HepG2 (cell line): Measurements from ENCODE around the gene SPATA25. TPM values are rescaled to one million over a fixed set of nuclear protein-coding genes. Genes with fewer than 3 reads are reported as not detected.

Source experiments
- ATRX ChIP-seq: sonication (generic); formaldehyde crosslinking; IDR thresholded peaks from 2 replicates; pipeline ENCODE4 v1.4.0; 2020; ENCODE audit warnings: missing genetic modification reagents, borderline replicate concordance
- FOXO4 ChIP-seq: sonication (generic); formaldehyde crosslinking; conservative IDR thresholded peaks from 2 replicates; pipeline ENCODE4 v1.8.1; 2023; ENCODE audit warnings: missing genetic modification reagents
- JDP2 ChIP-seq: sonication (generic); formaldehyde crosslinking; IDR thresholded peaks from 2 replicates; pipeline ENCODE4 v1.8.1; 2022; ENCODE audit warnings: missing genetic modification reagents, borderline replicate concordance
- MAFG ChIP-seq: sonication (generic); formaldehyde crosslinking; IDR thresholded peaks from 2 replicates; pipeline ENCODE4 v1.5.1; 2020; ENCODE audit warnings: mild to moderate bottlenecking, missing genetic modification reagents
- MED1 ChIP-seq: sonication (generic); formaldehyde crosslinking; IDR thresholded peaks from 2 replicates; pipeline ENCODE4 v1.4.0; 2020; ENCODE audit warnings: missing genetic modification reagents
- MED13 ChIP-seq: sonication (generic); formaldehyde crosslinking; IDR thresholded peaks from 2 replicates; pipeline ENCODE4 v1.5.0; 2020; ENCODE audit warnings: missing genetic modification reagents
- PLSCR1 ChIP-seq: sonication (generic); formaldehyde crosslinking; IDR thresholded peaks from 2 replicates; pipeline ENCODE4 v1.5.0; 2020; ENCODE audit warnings: missing genetic modification reagents, mild to moderate bottlenecking, borderline replicate concordance
- PTBP1 ChIP-seq: fragments of 200-400 bp; formaldehyde crosslinking; IDR thresholded peaks from 2 replicates; pipeline ENCODE4 v1.6.1; 2018; ENCODE audit warnings: low read length, low read depth; ENCODE audit not compliant: poor library complexity, severe bottlenecking
- REL ChIP-seq: sonication (generic); formaldehyde crosslinking; conservative IDR thresholded peaks from 2 replicates; pipeline ENCODE4 v1.8.0; 2022; ENCODE audit warnings: mild to moderate bottlenecking, missing genetic modification reagents, moderate library complexity
- RFXANK ChIP-seq: IDR thresholded peaks from 2 replicates; pipeline ENCODE4 v1.6.1; 2016
- SKI ChIP-seq: fragments of 450-650 bp; IDR thresholded peaks from one replicate; pipeline ENCODE4 v1.6.1; 2018; ENCODE audit warnings: mild to moderate bottlenecking; ENCODE audit not compliant: partially characterized antibody
- SKIL ChIP-seq: sonication (generic); formaldehyde crosslinking; IDR thresholded peaks from 2 replicates; pipeline ENCODE4 v1.8.0; 2022; ENCODE audit warnings: missing genetic modification reagents, mild to moderate bottlenecking, moderate library complexity, borderline replicate concordance
- SMAD3 ChIP-seq: sonication (generic); formaldehyde crosslinking; IDR thresholded peaks from 2 replicates; pipeline ENCODE4 v1.4.0; 2020; ENCODE audit warnings: missing genetic modification reagents
- SNAI1 ChIP-seq: sonication (generic); formaldehyde crosslinking; IDR thresholded peaks from 2 replicates; pipeline ENCODE4 v1.5.0; 2020; ENCODE audit warnings: mild to moderate bottlenecking, missing genetic modification reagents, borderline replicate concordance
- THAP11 ChIP-seq: IDR thresholded peaks from 2 replicates; pipeline ENCODE4 v1.6.1; 2016; ENCODE audit warnings: missing biosample characterization, missing genetic modification reagents
- THAP8 ChIP-seq: sonication (generic); formaldehyde crosslinking; IDR thresholded peaks from 2 replicates; pipeline ENCODE4 v1.5.1; 2020; ENCODE audit warnings: missing genetic modification reagents, mild to moderate bottlenecking, borderline replicate concordance
- ZNF180 ChIP-seq: sonication (generic); formaldehyde crosslinking; IDR thresholded peaks from 2 replicates; pipeline ENCODE4 v1.4.0; 2020; ENCODE audit warnings: low read depth, missing genetic modification reagents, borderline replicate concordance
- ZNF20 ChIP-seq: sonication (generic); formaldehyde crosslinking; IDR thresholded peaks from 2 replicates; pipeline ENCODE4 v1.4.0; 2020; ENCODE audit warnings: mild to moderate bottlenecking, moderate library complexity, missing genetic modification reagents
- ZNF224 ChIP-seq: sonication (generic); formaldehyde crosslinking; IDR thresholded peaks from 2 replicates; pipeline ENCODE4 v1.5.0; 2020; ENCODE audit warnings: mild to moderate bottlenecking, missing genetic modification reagents
- ZNF232 ChIP-seq: sonication (generic); formaldehyde crosslinking; IDR thresholded peaks from 2 replicates; pipeline ENCODE4 v1.4.0; 2020; ENCODE audit warnings: missing genetic modification reagents, borderline replicate concordance
- polyA plus RNA-seq, 8 experiments: library from polyadenylated mRNA; depleted of rRNA in 3 of 8; stranded (reverse) in 7 of 8; unstranded in 1 of 8; fragments of >200 nt; fragmentation: Illumina TruSeq in 4 of 8; extraction: Trizol in 4 of 8; gene quantifications; 2 replicates each; pipeline versions ENCODE4 v1.2.1 to v1.2.3, GENCODE V29; 2011 to 2016; ENCODE audit warnings: low read depth in 4 of 8, missing spikeins in 1 of 8, mixed read lengths in 1 of 8; ENCODE audit not compliant: insufficient read depth in 1 of 8
- total RNA-seq, 5 experiments: library from RNA; depleted of rRNA; stranded (reverse); fragments of >200 nt; fragmentation: Illumina TruSeq; extraction: Trizol; gene quantifications; 2 replicates each; pipeline ENCODE4 v1.2.3, GENCODE V29; 2016; ENCODE audit warnings: low read depth in 1 of 5
- TF ChIP-seq, protein P1 (sequence below): sonication (generic); formaldehyde crosslinking; IDR thresholded peaks from 2 replicates; pipeline ENCODE4 v1.4.0; 2020; ENCODE audit warnings: missing genetic modification reagents, mild to moderate bottlenecking, borderline replicate concordance

Gene SPATA25
- total and polyA plus RNA-seq, 2 of the 13 experiments (the other 11 are each of a cell fraction or from before 2014, with no cell fraction given), result 4.8 to 7.6 TPM

- TF ChIP-seq, protein P1, sequence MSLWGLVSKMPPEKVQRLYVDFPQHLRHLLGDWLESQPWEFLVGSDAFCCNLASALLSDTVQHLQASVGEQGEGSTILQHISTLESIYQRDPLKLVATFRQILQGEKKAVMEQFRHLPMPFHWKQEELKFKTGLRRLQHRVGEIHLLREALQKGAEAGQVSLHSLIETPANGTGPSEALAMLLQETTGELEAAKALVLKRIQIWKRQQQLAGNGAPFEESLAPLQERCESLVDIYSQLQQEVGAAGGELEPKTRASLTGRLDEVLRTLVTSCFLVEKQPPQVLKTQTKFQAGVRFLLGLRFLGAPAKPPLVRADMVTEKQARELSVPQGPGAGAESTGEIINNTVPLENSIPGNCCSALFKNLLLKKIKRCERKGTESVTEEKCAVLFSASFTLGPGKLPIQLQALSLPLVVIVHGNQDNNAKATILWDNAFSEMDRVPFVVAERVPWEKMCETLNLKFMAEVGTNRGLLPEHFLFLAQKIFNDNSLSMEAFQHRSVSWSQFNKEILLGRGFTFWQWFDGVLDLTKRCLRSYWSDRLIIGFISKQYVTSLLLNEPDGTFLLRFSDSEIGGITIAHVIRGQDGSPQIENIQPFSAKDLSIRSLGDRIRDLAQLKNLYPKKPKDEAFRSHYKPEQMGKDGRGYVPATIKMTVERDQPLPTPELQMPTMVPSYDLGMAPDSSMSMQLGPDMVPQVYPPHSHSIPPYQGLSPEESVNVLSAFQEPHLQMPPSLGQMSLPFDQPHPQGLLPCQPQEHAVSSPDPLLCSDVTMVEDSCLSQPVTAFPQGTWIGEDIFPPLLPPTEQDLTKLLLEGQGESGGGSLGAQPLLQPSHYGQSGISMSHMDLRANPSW (CRISPR knock-in tag), result peak; percentile 73; the same call in 1 of the 2 replicates
- TF ChIP-seq ZNF20 (CRISPR knock-in tag) (no peak), ZNF232 (peak; percentile 69; the same call in 1 of the 2 replicates), SMAD3 (CRISPR knock-in tag) (no peak; the same call in 1 of the 2 replicates), MAFG (CRISPR knock-in tag) (no peak), SNAI1 (CRISPR knock-in tag) (0 out of 2 replicates have a peak, but pooled peaks have one; percentile 88), PTBP1 (no peak), SKIL (no peak; the same call in 1 of the 2 replicates), SKI (no peak), ATRX (CRISPR knock-in tag) (no peak; the same call in 1 of the 2 replicates), MED1 (CRISPR knock-in tag) (peak; percentile 74), REL (peak; percentile 92; the same call in 1 of the 2 replicates), MED13 (CRISPR knock-in tag) (no peak), RFXANK (CRISPR knock-in tag) (no peak), ZNF224 (CRISPR knock-in tag) (peak; percentile 33; the same call in 1 of the 2 replicates), ZNF180 (CRISPR knock-in tag) (0 out of 2 replicates have a peak, but pooled peaks have one; percentile 17), JDP2 (CRISPR knock-in tag) (no peak; the same call in 1 of the 2 replicates), FOXO4 (no peak), THAP8 (CRISPR knock-in tag) (no peak), THAP11 (CRISPR knock-in tag) (0 out of 2 replicates have a peak, but pooled peaks have one; percentile 38), PLSCR1 (CRISPR knock-in tag) (0 out of 2 replicates have a peak, but pooled peaks have one; percentile 40)
These were observed 46.0 kb upstream of the SPATA25 start (continued) for GRCh38 chr20:45933266-45934045.
